Sigmoid colon (tissue), 7 donors: Measurements from ENCODE around the gene FAM163B. TPM values are rescaled to one million over a fixed set of nuclear protein-coding genes. Genes with fewer than 3 reads are reported as not detected.

Experiments
- DNase-seq: peaks from one replicate; pipeline ENCODE4 v3.0.0-alpha.2; 2019
- H3K27ac ChIP-seq, 4 donors: fragments of 200-600 bp; sonication (generic); one replicate each; pipeline ENCODE4 v1.5.1; 2016 to 2019; ENCODE audit warnings: mild to moderate bottlenecking in 1 of 4
- H3K27me3 ChIP-seq, 3 donors: fragments of 200-600 bp; sonication (generic); one replicate each; pipeline ENCODE4 v1.5.1; 2019; ENCODE audit warnings: mild to moderate bottlenecking in 1 of 3
- H3K36me3 ChIP-seq, 4 donors: fragments of 200-600 bp; sonication (generic); one replicate each; pipeline ENCODE4 v1.5.1; 2016 to 2019
- H3K4me1 ChIP-seq, 4 donors: fragments of 200-600 bp; sonication (generic); one replicate each; pipeline ENCODE4 v1.5.1; 2017 to 2019
- H3K4me3 ChIP-seq, 4 donors: fragments of 200-600 bp; sonication (generic); one replicate each; pipeline ENCODE4 v1.5.1; 2017 to 2019; ENCODE audit warnings: mild to moderate bottlenecking in 2 of 4, moderate library complexity in 1 of 4
- H3K9me3 ChIP-seq, 4 donors: fragments of 200-600 bp in 3 of 4; sonication (generic) in 3 of 4; one replicate each; pipeline versions ENCODE4 v1.5.1 to v1.6.1; 2013 to 2019
- CTCF ChIP-seq, 4 experiments: fragments of 450-650 bp in 3 of 4; fragments of 200-600 bp in 1 of 4; IDR thresholded peaks; one replicate each; pipeline ENCODE4 v1.5.1; 2016 to 2019; ENCODE audit warnings: antibody characterized with exemption in 4 of 4, mild to moderate bottlenecking in 3 of 4, moderate library complexity in 2 of 4
- EP300 ChIP-seq, 4 donors: sonication (generic); formaldehyde crosslinking; IDR thresholded peaks; one replicate each; pipeline ENCODE4 v1.6.1; 2017; ENCODE audit warnings: antibody characterized with exemption in 4 of 4
- POLR2A ChIP-seq, 2 donors: fragments of 450-650 bp; IDR thresholded peaks; one replicate each; pipeline ENCODE4 v1.6.1; 2016; ENCODE audit warnings: antibody characterized with exemption in 2 of 2, mild to moderate bottlenecking in 2 of 2, moderate library complexity in 2 of 2
- POLR2AphosphoS5 ChIP-seq, 4 donors: sonication (generic); formaldehyde crosslinking; IDR thresholded peaks; one replicate each; pipeline ENCODE4 v1.6.1; 2017; ENCODE audit warnings: antibody characterized with exemption in 4 of 4
- WGBS, 2 donors: extraction: QIAGEN DNeasy Blood & Tissue Kit; methylation state at CpG; one replicate each; pipeline ENCODE4 v1.1.7; 2013; 5-methylcytosine and 5-hydroxymethylcytosine counted together
- intact Hi-C: fragments of 100-400 bp; cut with DNase I; formaldehyde crosslinking; loops from one replicate; pipeline ENCODE4 v1.15.1; 2023
- polyA plus RNA-seq, 3 donors: library from polyadenylated mRNA; stranded (reverse); fragments of 200-250 nt; gene quantifications; one replicate each; pipeline ENCODE4 v1.2.3, GENCODE V29; 2013
- total RNA-seq, 4 donors: library from RNA; depleted of rRNA; stranded (reverse); fragments of >200 nt; gene quantifications; one replicate each; pipeline ENCODE4 v1.1.0, GENCODE V29; 2016
- donor health status: healthy with polysubstance abuse.
- donor health status: Bipolar disorder and iron deficiency.
- donor health status: healthy.

FAM163B gene
- total and polyA plus RNA-seq, 7 donors = 0.29 to 2.4 (median 1.2) TPM; not detected in 1

DNA sequence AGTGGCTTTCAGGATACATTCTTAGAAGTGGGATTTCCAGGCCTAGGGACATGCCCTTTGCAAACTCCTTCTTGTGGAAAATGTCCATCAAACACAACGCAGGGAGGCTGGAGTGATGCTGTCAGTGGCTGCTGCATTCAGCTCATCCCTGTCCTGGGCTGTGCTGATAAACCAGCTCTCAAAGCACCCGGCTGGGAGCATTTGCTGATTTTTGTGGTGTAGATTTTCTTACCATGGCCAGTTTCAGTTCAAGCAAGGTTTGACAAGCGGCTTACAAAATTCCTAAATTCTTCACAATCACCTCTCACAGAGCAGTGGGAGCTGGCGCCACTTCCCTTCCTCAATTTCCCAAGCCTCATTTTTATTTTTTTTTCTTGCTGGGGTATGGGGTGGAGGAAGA lies 28.2 kb downstream of the FAM163B start:
- 85 to 88% methylated on average over 4 of the region's 4 CpGs for WGBS, 2 donors
- peaks cover 0 to 58% (median 43%) of the 10 kb centered on the region in 4 donors for H3K4me1 ChIP-seq
- no peak for DNase-seq
- peak overlapping the region in 1 of 4 donors; percentile 21 for H3K27ac ChIP-seq
- intact Hi-C loops = no loop called here
- H3K27me3 ChIP-seq = peaks cover 0 to 40% (median 7%) of the 10 kb centered on the region in 3 donors
- no peak for TF ChIP-seq EP300 (IDR thresholded peaks at IDR 0.05)
- TF ChIP-seq POLR2A (IDR thresholded peaks at IDR 0.05) = no peak
- TF ChIP-seq POLR2AphosphoS5 (IDR thresholded peaks at IDR 0.05) = no peak
- no peak for TF ChIP-seq CTCF (IDR thresholded peaks at IDR 0.05)
- H3K36me3 ChIP-seq = no peaks in the 10 kb centered on the region
- no peak overlapping the region for H3K4me3 ChIP-seq
- H3K9me3 ChIP-seq = no peaks in the 10 kb centered on the region

DNA sequence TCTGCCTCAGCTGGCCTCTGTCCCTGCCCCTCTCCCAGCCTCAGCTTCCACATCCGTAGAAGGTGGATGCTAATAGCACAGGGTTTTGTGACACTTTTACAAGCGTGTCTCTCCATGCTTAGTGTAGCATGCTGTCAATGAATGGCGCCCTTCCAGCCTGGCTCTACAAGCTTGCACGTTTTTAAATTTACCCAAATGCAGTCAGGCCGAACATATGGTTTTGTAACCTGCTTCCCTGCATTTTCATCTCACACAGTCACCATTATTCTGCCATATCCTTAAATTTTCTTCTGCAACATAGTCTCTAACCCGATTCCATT lies 28.8 kb downstream of the FAM163B start:
- Histone ChIP-seq H3K9me3 (no peaks in the 10 kb centered on the region), H3K36me3 (no peaks in the 10 kb centered on the region), H3K4me1 (peaks cover 0 to 51% (median 38%) of the 10 kb centered on the region in 4 donors), H3K4me3 (no peak overlapping the region), H3K27me3 (peaks cover 0 to 36% (median 2%) of the 10 kb centered on the region in 3 donors), H3K27ac (peak overlapping the region in 2 of 4 donors; percentile 21 to 25)
- intact Hi-C loops = no loop called here
- no peak for DNase-seq
- WGBS, 2 donors = 62 to 74% methylated on average over 6 of the region's 6 CpGs
- TF ChIP-seq EP300 (IDR thresholded peaks at IDR 0.05) = no peak
- no peak for TF ChIP-seq CTCF (IDR thresholded peaks at IDR 0.05)
- no peak for TF ChIP-seq POLR2AphosphoS5 (IDR thresholded peaks at IDR 0.05)

DNA sequence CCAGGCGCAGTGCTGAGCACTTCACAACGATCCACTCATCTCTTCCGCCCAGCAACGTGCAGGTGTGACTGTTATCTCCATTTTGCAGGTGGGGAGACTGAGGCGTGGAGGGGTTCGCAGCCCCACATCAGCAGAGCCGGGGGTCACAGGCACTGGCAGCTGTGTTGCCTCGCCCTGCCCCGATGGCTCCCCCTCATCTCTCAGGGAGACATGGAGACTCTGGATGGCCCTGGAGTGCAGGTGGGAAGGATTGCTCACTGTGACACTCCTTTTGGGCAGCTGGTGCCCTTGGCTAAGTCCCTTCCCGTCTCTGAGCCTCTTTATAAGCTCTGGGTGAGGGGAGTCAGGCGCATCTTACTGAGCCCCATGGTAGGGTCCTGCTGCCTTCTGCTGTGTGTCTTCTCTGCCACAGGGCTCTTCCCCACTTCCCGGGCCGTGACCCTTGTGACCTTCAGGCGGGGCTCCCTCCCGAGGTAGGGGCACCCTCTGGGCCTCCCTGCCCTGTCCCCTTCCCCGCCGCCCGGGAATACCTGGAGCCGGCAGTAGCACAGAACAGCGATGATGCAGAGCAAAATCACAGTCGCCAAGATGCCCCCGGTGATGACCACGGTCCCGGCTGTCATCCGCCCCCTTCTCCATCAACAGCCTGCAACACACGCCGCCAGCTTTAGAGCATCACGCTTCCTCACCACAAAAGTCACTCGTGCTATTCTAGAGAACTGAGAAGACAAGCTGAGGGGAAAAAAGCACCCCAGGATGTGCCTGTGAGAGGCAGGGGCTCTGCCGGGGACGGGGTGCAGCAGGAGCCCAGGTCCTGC lies 29.4 kb downstream of the FAM163B start:
- 65 to 75% methylated on average over 31 of the region's 31 CpGs for WGBS, 2 donors
- H3K4me1 ChIP-seq = peaks cover 0 to 46% (median 33%) of the 10 kb centered on the region in 4 donors
- no peaks in the 10 kb centered on the region for H3K9me3 ChIP-seq
- no peak overlapping the region for H3K4me3 ChIP-seq
- no peak for DNase-seq
- H3K27ac ChIP-seq = peak overlapping the region in 2 of 4 donors; percentile 21 to 25
- H3K27me3 ChIP-seq = peaks cover 0 to 30% (median 0%) of the 10 kb centered on the region in 3 donors
- no peaks in the 10 kb centered on the region for H3K36me3 ChIP-seq
- intact Hi-C loops = no loop called here
- TF ChIP-seq POLR2A (IDR thresholded peaks at IDR 0.05) (no peak), CTCF (IDR thresholded peaks at IDR 0.05) (no peak), POLR2AphosphoS5 (IDR thresholded peaks at IDR 0.05) (no peak), EP300 (IDR thresholded peaks at IDR 0.05) (no peak)

DNA sequence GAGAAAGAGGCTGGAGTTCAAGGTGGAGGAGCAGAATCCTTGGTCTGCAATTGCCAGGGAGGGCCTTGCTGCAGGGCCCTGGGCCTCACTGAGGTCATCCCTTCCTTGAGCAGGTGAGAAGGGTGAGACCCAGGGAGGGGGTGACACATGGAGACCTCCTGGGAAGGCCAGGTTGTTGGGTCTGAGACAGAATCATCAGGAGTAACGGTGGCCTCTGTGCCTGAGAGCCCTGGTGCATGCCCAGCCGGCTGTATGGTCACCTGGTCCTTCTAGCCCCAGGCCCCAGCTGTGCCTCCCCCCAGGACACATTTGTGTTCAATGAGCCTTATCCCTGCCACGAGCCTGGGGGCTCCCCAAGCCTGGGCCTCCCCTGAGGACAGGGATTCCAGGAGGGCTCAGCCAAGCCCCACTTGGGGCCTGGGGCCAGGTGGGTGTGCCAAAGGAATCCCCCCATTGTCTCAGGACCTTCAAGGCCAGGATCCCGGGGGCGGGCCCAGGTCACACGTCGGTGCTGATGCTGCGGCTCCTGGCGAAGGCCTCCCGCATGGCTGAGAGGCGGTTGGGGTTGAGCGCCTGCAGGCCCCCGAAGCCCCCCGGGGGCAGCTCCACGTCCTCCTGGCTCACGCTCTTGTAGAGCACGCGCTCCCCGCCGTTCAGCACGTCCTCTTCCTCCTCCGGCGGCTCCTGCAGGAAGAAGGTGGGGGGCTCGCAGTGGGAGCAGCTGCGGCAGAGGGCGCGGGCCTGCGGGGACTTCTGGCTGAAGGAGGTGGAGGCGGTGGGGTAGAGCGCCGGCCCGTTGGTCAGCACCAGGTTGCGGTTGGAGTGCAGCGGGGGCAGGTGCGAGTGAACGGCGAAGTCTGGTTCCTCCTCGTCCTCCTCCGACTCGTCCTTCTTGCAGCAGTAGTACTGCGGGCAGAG lies 30.4 kb downstream of the FAM163B start:
- no peaks in the 10 kb centered on the region for H3K36me3 ChIP-seq
- H3K27me3 ChIP-seq = peaks cover 0 to 21% (median 0%) of the 10 kb centered on the region in 3 donors
- intact Hi-C loops = no loop called here
- H3K4me3 ChIP-seq = no peak overlapping the region
- peaks cover 0 to 38% (median 28%) of the 10 kb centered on the region in 4 donors for H3K4me1 ChIP-seq
- TF ChIP-seq CTCF (IDR thresholded peaks at IDR 0.05) (no peak), POLR2AphosphoS5 (IDR thresholded peaks at IDR 0.05) (no peak)
- no peaks in the 10 kb centered on the region for H3K9me3 ChIP-seq
- H3K27ac ChIP-seq = no peak overlapping the region
- DNase-seq = no peak
- WGBS, 2 donors = 49 to 76% methylated on average over 41 of the region's 41 CpGs
